Lung (tissue), 12 donors: ENCODE data around the gene EHBP1. TPM values are rescaled to one million over a fixed set of nuclear protein-coding genes. Genes with fewer than 3 reads are reported as not detected.

ENCODE experiments used
- ATAC-seq: fragments of 200-7000 bp; cut with Tn5 transposase; one replicate; pipeline ENCODE4 v1.9.1; 2020; ENCODE audit warnings: moderate number of reproducible peaks; ENCODE audit not compliant: insufficient read depth, low FRiP score
- DNase-seq, 3 donors: peaks; one replicate each; pipeline ENCODE4 v3.0.0-alpha.2; 2013 to 2017
- H3K27ac ChIP-seq, 2 donors: one replicate each; pipeline ENCODE4 v1.5.1; 2013; ENCODE audit warnings: mild to moderate bottlenecking in 2 of 2, moderate library complexity in 2 of 2, control low read depth in 1 of 2, inconsistent platforms in 1 of 2, low read depth in 1 of 2, low read length in 1 of 2
- H3K27me3 ChIP-seq, 3 donors: one replicate each; pipeline ENCODE4 v1.5.1; 2013; ENCODE audit warnings: low read length in 2 of 3; ENCODE audit not compliant: control insufficient read depth in 3 of 3, insufficient read depth in 3 of 3
- H3K36me3 ChIP-seq, 4 donors: one replicate each; pipeline ENCODE4 v1.5.1; 2013; ENCODE audit warnings: low read length in 4 of 4, mild to moderate bottlenecking in 1 of 4, moderate library complexity in 1 of 4; ENCODE audit not compliant: control insufficient read depth in 4 of 4, insufficient read depth in 4 of 4
- H3K4me1 ChIP-seq, 5 donors: one replicate each; pipeline ENCODE4 v1.5.1; 2013; ENCODE audit warnings: low read length in 5 of 5, mild to moderate bottlenecking in 2 of 5, moderate library complexity in 1 of 5; ENCODE audit not compliant: control insufficient read depth in 5 of 5, insufficient read depth in 5 of 5
- H3K4me3 ChIP-seq: one replicate; pipeline ENCODE4 v1.5.1; 2013; ENCODE audit warnings: mild to moderate bottlenecking, control low read depth, moderate library complexity
- H3K9ac ChIP-seq, 2 donors: one replicate each; pipeline ENCODE4 v1.5.1; 2013; ENCODE audit warnings: low read length in 2 of 2, control low read depth in 1 of 2; ENCODE audit not compliant: insufficient read depth in 1 of 2
- H3K9me3 ChIP-seq, 4 donors: one replicate each; pipeline ENCODE4 v1.5.1; 2013; ENCODE audit warnings: low read length in 3 of 4, mild to moderate bottlenecking in 1 of 4, moderate library complexity in 1 of 4; ENCODE audit not compliant: control insufficient read depth in 4 of 4, insufficient read depth in 3 of 4
- CTCF ChIP-seq: IDR thresholded peaks from 2 replicates; pipeline ENCODE4 v1.5.1; 2012; ENCODE audit warnings: mild to moderate bottlenecking; ENCODE audit errors: control extremely low read depth, extremely low read depth
- WGBS, 2 donors: extraction: QIAGEN DNeasy Blood & Tissue Kit; methylation state at CpG; one replicate each; pipeline ENCODE4 v1.1.7; 2013; 5-methylcytosine and 5-hydroxymethylcytosine counted together
- polyA plus RNA-seq, 2 donors: library from polyadenylated mRNA; stranded (reverse); fragments of 200-250 nt; gene quantifications; one replicate each; pipeline ENCODE4 v1.2.1, GENCODE V29; 2013
- total RNA-seq, 2 donors: library from RNA; depleted of rRNA in 1 of 2; stranded (reverse); fragments of >200 nt in 1 of 2; gene quantifications; one replicate each; pipeline ENCODE4 v1.2.1, GENCODE V29; 2014 to 2021
- donor health status: control.
- donor health status: control.
- donor health status: Bipolar disorder and iron deficiency.
- donor health status: healthy.
- donor health status: DM: yes; HTN: yes; CAD: no.

EHBP1 gene
- total and polyA plus RNA-seq, 4 donors = 7.9 to 83.2 (median 22.7) TPM

- Histone ChIP-seq H3K27ac (no peak overlapping the region), H3K4me3 (no peak overlapping the region), H3K36me3 (peaks cover 0 to 4% (median under 1%) of the 10 kb centered on the region in 4 donors), H3K4me1 (peaks cover 0 to 3% (median 0%) of the 10 kb centered on the region in 5 donors), H3K9ac (no peak overlapping the region), H3K27me3 (no peaks in the 10 kb centered on the region), H3K9me3 (no peaks in the 10 kb centered on the region)
- DNase-seq (no peak), ATAC-seq (no peak)
- no peak for TF ChIP-seq CTCF
- 97 to 100% methylated on average over 1 of the region's 1 CpG for WGBS, 2 donors
These were observed 303.3 kb downstream of the EHBP1 start for GRCh38 chr2:63008838-63009237.

GRCh38 chr2:63009490-63009889, 304.0 kb downstream of the EHBP1 start:
- Histone ChIP-seq H3K27me3 (no peaks in the 10 kb centered on the region), H3K9me3 (peaks cover 0 to 2% (median 0%) of the 10 kb centered on the region in 4 donors), H3K27ac (no peak overlapping the region), H3K4me1 (peaks cover 0 to 3% (median 0%) of the 10 kb centered on the region in 5 donors), H3K36me3 (peaks cover 0 to 5% (median 2%) of the 10 kb centered on the region in 4 donors), H3K9ac (no peak overlapping the region), H3K4me3 (no peak overlapping the region)
- DNase-seq (no peak), ATAC-seq (no peak)
- TF ChIP-seq CTCF = no peak

GRCh38 chr2:63012541-63012940, 307.0 kb downstream of the EHBP1 start:
- Histone ChIP-seq H3K27ac (no peak overlapping the region), H3K9ac (no peak overlapping the region), H3K27me3 (no peaks in the 10 kb centered on the region), H3K4me1 (peaks cover 0 to 3% (median 0%) of the 10 kb centered on the region in 5 donors), H3K36me3 (peaks cover 0 to 5% (median 2%) of the 10 kb centered on the region in 4 donors), H3K4me3 (no peak overlapping the region), H3K9me3 (peaks cover 0 to 2% (median 0%) of the 10 kb centered on the region in 4 donors)
- no peak for TF ChIP-seq CTCF
- DNase-seq = peak; percentile 12 to 79 (median 72)
- WGBS, 2 donors = 84 to 90% methylated on average over 1 of the region's 1 CpG
- no peak for ATAC-seq

- ATAC-seq = no peak
- peaks cover 0 to 2% (median 0%) of the 10 kb centered on the region in 4 donors for H3K9me3 ChIP-seq
- H3K4me1 ChIP-seq = peaks cover 0 to 3% (median 0%) of the 10 kb centered on the region in 5 donors
- H3K27me3 ChIP-seq = no peaks in the 10 kb centered on the region
- H3K4me3 ChIP-seq = no peak overlapping the region
- DNase-seq = no peak
- 91 to 94% methylated on average over 8 of the region's 8 CpGs for WGBS, 2 donors
- no peak overlapping the region for H3K27ac ChIP-seq
- H3K36me3 ChIP-seq = peaks cover 0 to 5% (median 2%) of the 10 kb centered on the region in 4 donors
- no peak for TF ChIP-seq CTCF
- H3K9ac ChIP-seq = no peak overlapping the region
These were observed 307.9 kb downstream of the EHBP1 start for GRCh38 chr2:63013438-63013837.
